Activated T-cell treated with anti-CD3 and anti-CD28 coated beads, Interleukin-2, amount 50 U/mL, for 48 hours (primary cell): ENCODE data around the gene MMAB.

Experiments used
- DNase-seq, 2 experiments: peaks; one replicate each; pipeline ENCODE4 v3.0.0-alpha.2; 2020

The MMAB gene

DNA sequence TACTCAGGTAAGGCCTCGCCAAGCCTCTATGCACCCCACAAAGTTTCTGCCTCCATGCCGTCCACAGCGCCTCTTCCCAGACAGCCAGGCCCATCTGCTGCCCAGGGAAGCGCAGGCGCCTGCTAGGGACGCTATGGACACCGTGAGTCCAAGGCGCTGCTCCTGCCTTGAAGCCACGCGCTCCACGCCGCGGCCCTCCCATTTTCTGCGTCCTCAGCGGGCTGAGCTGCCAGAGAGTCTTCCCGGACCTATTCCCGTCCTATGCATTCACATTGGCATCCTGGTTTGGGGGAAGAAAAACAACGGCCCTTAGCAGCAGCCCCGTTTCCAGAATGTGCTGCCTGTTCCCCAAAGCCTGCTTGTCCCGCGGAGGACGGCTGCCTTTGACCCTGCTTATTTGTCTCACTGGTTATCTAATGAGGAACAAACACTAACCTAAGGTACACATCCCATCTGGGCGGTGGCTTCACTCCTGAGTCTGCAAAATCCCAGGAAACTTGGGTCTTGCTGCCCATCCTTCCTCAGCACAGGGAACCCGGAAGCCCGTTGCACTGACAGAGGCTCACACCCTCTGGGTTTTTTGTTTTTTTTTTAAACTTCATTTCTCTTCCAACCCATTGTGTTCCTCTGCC is 38.0 kb downstream of the MMAB start:
- DNase-seq, result no peak

DNA sequence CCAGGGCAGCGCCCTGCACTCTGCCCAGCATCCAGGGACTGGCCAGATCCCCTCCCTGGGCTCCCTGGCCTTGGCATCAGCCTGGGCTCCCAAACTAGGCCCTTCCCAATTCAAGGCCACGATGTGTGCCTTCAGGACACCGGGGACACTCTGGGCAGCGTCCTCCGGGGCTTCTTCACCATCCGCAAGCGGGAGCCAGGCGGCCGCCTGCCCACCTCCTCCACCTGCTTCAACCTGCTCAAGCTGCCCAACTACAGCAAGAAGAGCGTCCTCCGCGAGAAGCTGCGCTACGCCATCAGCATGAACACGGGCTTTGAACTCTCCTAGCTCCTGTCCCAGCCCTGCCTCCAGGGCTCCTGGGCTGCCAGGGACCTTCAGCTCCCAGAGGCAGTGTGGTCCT is 38.8 kb downstream of the MMAB start:
- no peak for DNase-seq

DNA sequence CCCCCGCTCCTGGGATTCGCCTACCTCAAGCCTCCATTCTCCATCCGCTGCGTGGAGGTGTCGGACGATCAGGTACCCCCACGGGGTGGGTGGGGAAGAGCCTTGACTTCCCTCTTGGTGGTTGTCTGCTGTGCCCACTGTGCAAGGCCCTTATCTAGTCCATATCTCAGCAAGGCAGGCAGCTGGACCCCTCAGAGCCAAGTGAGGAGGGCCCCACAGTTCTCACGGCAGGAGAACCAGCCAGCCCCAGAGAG is 39.9 kb downstream of the MMAB start:
- no peak for DNase-seq

DNA sequence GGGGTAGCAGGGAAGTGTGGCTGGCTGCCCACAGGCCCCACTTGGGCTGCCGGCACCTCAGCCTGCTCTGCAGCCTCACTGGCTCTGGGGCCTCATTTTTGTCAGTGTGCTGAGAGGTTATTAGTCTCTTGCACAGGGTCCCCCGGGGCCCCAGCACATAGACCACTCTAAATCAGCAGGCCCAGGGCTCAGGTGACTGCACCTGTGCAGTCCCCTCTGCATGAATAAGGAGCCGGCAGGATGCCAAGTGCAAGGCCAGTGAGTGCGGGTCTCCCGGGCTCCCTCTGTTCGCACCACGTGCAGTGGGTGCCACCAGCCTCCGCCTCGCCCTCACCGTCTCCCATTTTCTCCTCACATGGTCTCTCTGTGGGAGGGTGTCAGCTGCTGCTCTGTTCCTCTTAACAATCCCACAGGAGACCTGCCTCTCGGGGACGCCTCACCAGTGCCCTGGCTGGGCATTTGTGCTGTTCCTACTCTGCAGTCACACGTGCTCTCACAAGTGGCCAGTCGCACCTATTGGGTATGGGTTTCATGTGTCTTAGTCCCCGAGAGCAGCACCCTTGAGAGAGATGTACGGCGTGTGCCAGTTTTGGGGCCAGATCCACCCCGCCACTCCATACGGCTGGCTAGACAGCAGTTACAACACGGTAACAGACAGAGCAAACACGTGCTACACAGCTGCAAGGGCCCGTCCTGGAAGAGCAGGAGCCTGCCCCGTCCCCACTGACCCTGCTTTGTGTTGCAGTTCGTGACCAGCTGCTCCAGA is 40.4 kb downstream of the MMAB start:
- no peak for DNase-seq

DNA sequence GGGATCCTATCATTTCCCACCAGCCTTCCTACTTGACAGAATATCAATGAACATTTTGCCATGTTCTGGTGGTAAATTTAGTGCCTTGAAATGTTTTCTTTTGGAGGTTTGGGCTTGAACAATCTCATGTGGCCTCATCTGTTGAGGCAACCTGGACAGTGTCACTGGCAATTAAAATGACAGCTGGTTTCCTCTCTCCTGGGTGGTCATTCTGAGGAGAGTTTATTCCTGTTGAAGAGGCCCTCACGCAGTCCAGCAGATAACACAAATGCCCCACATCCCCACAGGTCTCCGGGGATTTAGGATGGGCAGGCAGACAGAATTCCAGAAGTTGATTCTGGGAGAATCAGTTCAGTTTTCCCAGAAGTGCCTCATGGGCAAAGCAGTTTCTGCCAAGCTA is 41.9 kb downstream of the MMAB start:
- DNase-seq, result no peak

DNA sequence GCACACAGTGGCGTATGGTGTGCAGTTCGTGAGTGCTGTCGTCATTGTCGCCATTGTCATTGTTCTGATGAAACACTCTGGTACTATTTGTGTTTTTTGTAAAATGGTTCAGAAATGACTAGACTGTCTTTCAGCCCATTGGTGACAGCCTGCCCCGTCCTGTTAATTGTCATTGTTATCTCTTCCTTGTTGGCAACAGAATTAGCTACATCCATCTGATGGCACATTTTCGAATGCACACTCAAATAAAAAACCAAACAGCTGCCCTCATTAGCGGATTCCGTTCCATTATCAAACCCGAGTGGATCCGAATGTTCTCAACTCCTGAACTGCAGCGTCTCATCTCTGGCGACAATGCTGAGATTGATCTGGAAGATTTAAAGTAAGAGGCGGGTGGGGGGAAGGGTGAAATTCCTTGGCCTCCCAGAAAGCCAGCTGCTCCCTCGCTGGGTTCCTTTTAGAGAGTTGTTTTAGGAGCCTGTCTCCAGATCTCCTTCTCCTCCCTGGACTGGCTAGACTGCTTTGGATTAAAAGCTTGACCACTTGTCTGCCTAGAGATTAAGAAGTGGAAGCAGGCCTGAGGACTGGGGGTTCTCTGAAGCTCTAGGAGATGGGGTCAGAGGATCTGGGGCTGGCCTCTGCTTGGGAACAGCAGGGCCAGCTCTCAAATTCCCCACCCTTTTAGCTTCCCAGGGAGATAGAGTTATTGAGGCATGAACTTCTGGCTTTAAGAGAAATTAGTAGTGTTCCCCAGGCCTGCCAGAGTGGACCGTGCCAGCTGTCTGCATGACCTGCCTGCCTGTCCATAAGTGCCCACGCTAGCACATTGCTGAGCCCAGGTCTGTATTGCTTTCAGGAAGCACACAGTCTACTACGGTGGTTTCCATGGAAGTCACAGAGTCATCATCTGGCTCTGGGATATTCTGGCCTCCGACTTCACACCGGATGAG is 43.3 kb downstream of the MMAB start:
- no peak for DNase-seq

DNA sequence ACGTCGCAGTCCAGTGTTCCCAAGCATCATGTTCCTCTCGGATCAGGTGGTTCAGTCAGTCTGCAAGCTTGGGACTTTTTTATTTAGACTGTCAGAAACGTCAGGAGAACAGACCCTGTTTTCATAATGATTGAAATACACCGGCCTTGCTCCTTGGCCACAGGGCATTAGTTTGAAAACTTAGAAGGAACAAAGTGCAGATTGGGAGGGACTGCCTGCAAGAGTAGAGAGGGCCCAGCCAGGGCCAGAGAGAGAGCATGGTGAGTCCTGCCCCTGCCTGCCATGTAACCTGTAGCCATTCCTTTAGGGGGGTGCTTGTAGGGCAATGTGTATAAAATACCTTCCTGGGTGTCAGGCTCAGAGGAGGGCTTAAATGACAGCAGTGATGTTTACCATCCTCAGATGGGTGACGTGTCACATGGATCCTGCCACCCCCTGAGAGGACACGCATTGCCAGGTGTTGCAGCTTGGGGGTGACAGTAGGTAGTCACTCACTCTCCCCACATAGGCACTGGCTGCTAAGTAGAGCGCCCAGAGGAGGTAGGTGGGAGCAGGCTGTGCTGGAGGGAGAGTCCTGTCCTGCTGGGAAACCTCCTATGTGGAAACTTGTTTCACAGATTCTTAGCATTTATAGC is 45.7 kb downstream of the MMAB start:
- DNase-seq, result no peak

DNA sequence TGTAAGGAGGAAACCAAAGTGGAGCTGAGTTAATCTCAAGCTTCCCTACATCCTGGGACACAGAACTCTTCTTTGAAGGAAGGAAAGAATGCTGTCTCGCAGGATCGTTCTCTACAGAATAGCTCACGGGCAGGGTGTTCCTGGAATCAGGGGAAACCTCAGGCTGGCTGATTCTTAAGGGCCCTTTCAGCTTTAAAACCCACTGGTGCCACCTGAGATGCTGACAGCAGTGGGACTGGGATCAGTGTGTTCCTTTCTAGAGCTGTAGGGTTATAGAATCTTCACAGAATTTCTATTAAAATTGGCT is 48.1 kb downstream of the MMAB start:
- no peak for DNase-seq

DNA sequence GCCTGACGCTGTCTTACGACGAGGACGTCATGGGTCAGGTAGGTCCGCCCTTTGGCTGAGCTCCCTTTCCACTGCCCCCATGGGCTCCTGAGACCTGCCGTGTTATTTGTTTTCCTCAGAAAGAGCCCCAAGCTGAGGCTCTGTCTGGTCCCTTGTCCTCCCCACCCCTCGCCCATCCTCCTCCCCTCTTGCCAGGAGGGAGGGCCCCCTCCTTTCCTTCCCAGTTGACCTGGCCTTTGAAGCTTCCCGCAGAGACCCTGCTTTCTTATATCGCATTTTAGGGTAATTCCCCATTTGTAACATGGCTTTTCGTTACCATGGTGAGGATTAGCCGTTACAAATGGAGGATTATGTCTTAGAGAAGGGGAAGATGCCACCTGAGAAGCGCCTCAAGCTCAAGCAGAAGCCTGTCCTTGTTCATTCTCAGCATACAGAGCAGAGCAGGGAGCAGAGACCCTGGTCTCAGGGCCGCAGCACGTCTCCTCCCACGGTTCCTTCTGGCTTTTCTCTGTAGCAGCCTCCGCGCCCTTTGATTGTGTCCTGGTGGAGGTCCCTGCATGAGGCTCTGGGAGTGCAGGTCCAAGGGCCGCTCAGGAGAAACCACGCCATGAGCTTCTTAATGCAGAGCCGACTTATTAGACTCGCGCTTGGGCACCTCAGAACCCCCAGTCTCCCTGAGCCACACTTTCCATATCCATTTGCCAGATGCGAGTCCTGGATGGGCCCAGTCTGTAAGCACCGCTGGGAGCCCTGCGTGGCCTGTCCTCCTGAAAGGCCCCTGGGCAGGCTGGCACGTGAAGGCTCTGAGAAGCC is 48.6 kb downstream of the MMAB start:
- no peak for DNase-seq

DNA sequence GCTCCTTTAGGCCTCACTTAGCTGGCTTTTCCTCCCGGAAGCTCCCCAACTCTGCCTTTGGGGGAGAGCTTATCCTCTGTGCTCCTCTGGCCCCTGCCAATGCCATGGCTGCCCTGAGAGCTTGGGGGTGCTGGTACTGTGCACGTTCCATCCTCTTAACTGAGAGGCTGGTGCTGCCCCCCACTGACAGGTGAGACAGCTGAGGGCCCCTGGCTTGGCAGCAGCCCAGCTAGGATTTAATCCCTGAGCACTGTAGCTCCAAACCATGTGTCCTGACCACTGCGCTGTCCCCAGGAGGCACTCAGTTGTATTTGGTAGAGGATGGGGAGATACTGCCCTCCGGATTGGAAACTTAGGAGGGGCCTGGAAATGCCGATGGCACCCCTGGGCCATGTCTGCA is 49.8 kb downstream of the MMAB start:
- no peak for DNase-seq

DNA sequence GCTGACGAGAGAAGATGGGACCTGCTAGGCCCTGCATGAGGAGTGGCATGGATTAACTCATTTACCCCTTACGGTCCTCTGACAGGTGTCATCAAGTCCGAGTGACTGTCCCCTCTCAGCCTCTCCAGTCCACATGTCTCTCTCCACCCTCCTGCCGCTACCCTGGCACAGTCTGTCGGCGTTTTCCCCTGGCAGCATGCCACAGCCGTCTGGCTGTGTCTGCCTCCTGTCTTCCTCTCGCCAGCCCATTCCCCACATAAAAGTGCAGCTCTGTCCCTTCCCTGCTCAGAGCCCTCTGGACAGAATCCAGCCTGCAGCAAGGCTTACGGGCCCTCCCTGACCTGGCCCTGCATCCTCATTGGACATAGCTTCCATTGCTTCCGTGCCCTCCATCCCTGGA is 50.2 kb downstream of the MMAB start:
- no peak for DNase-seq

DNA sequence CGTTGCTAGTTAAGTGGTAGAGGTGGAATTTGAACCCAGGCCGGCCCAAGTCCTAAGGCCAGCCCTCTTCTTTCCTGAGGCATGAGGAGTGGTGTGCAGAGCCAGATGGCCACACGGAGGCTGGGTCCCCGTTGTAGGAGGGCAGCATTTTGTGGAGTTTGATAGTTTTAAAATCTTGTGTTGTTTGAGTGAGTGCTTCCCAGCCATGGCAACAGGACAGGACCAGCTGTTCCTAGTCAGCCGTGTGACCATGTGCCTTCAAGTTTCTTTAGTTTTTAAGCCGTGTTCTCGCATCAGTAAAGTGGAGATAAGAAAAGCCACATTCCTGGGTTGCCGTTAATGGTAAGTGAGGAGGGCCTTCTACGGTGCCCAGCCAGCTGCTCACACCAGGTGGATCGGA is 51.5 kb downstream of the MMAB start:
- no peak for DNase-seq

DNA sequence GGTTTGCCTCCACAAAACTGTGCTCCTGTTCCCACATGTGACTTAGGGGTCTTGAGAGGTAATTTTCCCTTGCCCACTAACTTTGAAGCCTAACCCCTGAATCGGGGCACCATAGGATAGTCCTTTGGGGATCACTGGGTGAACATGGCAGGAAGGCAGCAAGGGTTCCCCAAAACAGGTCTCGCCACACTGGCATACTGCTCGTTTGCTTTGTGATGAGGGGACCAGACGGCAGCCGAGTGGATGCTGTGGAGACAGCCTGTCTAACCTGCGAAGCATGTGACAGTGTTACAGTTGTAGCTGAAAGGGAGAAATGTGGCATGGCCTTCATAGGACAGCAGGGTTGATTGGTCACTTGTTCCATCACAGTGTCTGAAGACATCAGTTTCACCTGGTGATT is 53.5 kb downstream of the MMAB start:
- DNase-seq, result no peak

DNA sequence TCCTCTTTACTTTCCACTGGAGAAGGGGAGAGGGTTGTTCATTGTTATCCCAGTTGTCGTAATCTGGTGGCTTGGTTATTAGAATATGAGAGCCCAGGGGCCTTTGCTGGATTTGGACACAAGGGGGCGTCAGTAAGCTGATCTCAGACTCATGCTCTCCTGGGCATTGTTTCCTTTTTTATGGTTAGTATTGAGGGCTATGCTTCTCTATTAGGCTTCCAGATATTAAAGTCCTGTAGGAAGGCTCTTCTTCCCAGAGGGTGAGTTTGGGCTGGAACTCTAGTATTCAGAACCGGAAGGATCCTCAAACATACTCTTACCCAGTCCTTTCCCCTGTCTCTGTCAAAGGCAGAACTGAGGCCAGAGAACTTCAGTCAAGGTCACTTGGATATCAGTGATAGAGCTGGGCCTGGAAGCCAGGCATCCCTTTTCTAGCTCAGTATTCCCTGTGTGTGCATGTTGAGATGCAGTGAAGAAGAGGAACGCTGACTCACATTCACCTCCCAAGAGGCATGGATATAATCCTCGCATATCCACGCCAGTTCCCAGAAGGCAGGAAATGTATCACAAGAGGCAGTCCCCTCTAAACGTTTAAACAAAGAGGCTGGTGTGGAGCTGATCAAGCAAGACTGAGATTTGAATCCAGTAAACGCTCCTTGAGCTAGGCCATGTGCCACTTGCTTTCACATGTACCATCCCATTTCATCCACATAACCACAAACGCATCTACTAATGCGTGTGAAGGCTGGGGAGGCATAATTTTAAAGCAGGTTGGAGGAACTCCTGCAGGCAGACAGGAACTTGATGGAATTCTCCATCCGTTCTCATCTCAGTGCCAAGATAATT is 54.3 kb downstream of the MMAB start:
- DNase-seq, result peak; percentile 62 to 63

DNA sequence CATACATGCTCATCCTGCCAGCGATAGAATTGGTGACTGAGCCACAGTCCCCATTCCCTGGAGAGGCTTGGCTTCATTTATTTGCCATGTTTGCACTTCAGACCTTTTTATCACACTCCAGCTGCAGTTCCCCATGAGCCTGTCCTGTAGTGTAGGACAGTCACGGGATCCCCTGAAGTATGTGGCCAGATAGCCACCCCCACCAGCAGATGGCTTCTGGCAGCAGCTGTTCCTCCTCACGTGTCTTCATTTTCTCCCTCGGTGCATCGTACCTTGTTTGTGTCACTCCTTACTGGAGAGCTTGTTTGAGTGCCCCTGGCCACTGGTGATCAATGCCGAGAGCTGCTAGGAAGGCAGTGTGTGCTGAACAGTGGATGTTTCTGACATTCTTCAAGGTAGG is 55.7 kb downstream of the MMAB start:
- no peak for DNase-seq

DNA sequence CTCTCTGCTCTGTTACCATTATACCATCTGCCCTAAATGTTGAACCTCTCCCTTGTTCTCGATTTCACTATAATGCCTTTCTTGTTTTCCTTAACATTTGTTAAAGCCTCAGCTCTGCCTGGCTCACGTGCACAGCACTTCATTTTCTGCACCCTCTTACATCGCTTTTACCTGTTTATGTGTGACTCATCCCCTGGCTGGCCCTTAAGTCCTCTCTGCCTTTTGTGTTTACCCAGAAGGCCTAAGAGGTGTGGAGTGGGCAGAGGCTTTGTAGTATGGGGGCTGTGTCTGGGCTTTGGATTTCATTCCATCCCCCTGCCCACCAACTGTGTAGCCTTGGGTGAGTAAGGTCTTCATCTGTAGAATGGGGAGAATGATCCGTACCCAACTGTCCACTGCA is 59.3 kb downstream of the MMAB start:
- no peak for DNase-seq

DNA sequence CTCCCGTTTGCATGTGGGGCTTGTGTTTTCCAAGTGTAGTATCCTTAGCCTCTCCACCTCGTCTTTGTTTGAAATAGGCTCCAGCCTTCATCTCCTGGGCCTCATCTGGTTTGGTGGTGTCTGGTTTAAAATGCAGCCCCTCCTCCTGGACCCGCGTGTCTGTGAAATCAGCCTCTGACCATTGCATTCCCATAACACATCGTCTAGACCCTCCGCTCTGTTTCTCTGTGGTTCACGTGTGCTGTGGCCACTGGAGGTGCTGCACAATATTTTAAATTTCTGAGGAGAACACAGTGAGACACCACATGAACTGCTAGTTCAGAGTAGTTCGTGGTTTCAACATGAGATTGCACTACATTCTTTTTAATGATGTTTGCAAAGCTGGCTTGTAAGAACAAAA is 60.3 kb downstream of the MMAB start:
- no peak for DNase-seq

DNA sequence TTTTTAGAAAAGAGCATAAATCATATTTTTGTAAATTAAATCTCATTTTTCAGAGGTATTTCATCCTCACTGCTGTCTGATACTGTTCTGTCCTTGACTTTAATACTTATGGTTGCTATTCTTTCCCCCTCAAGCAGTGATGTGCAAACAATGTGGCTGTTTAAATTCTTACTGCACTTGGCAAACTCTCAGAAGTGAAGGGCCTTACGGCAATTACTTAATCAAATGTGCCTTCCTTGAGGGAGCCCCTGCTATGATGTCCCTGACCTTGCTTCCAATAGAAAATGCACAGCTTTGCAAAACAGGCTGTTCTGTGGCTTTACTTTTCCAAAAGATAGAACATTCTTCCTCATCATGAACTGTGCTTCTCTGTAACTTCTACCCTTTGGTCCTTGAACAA is 60.7 kb downstream of the MMAB start:
- DNase-seq, result no peak

DNA sequence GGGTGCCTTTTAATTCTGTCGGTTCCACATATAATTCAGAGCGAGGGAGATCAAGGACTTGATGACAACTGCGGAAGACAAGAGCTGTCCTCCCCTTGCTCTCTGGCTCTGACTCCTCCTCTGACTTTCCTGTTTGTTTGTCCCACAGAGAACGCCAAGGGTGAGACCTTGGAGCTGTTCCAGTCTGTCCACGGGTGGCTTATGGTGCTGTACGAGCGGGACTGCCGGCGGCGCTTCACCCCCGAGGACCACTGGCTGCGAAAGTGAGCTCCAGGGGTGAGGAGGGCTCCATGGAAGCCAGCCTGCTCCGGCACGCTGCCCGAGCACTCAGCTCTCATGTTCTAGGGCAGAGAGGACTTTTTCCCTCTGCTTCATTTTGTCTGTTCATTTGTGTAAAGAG is 63.1 kb downstream of the MMAB start:
- DNase-seq, result no peak

DNA sequence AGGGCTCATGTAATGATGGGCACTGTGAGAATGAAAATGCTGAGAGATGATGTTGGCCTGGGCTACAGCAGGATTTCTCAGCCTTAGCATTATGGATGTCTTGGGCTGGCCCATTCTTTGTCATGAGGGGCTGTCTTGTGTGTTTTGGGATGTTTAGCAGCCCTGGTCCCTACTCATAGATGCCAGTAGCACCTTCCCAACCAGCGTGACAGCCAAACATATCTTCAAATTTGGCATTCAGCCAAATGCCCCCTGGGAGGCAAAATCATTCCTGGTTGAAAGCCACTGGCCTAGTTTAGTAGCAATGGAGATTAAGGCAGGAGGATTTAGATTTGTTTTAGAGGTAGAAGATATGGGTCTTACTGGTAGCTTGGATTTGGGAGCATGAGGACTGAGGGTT is 69.2 kb downstream of the MMAB start:
- DNase-seq, result no peak
